Posterior vena cava (tissue), 2 donors: ENCODE measurements around the gene POU4F1. TPM values are rescaled to one million over a fixed set of nuclear protein-coding genes. Genes with fewer than 3 reads are reported as not detected.
"Not testable (repeated sequence)": the region's sequence is repeated elsewhere in the genome, so short reads cannot be mapped to it uniquely, and the experiment has no call there.

Experiments
- DNase-seq: peaks from one replicate; pipeline ENCODE4 v3.0.0-alpha.2; 2020; ENCODE audit warnings: low spot score
- intact Hi-C, 2 donors: fragments of 100-400 bp; cut with DNase I; formaldehyde crosslinking; loops; one replicate each; pipeline versions ENCODE4 v1.14.1 to v1.14.2; 2022 to 2023
- long read RNA-seq, 2 donors: library from polyadenylated mRNA; unstranded; transcript quantifications; one replicate each; pipeline ENCODE4 v2.0.0, GENCODE V29; 2020 to 2021
- total RNA-seq, 2 donors: library from RNA; stranded (reverse); fragmentation: NEBNext Ultra II Directional; extraction: Animal tissue kit (Norgen Biotek cat#: 25700); gene quantifications; one replicate each; pipeline ENCODE4 v1.2.1, GENCODE V29; 2021
- donor health status: DM: yes; HTN: yes; CAD: no.
- donor health status: DM: yes; HTN: yes; CAD: no.

POU4F1 gene, protein sequence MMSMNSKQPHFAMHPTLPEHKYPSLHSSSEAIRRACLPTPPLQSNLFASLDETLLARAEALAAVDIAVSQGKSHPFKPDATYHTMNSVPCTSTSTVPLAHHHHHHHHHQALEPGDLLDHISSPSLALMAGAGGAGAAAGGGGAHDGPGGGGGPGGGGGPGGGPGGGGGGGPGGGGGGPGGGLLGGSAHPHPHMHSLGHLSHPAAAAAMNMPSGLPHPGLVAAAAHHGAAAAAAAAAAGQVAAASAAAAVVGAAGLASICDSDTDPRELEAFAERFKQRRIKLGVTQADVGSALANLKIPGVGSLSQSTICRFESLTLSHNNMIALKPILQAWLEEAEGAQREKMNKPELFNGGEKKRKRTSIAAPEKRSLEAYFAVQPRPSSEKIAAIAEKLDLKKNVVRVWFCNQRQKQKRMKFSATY
- not detected for total RNA-seq
- long read RNA-seq, donor 1, result 0 reads
- long read RNA-seq, donor 2, result 0 reads

DNA sequence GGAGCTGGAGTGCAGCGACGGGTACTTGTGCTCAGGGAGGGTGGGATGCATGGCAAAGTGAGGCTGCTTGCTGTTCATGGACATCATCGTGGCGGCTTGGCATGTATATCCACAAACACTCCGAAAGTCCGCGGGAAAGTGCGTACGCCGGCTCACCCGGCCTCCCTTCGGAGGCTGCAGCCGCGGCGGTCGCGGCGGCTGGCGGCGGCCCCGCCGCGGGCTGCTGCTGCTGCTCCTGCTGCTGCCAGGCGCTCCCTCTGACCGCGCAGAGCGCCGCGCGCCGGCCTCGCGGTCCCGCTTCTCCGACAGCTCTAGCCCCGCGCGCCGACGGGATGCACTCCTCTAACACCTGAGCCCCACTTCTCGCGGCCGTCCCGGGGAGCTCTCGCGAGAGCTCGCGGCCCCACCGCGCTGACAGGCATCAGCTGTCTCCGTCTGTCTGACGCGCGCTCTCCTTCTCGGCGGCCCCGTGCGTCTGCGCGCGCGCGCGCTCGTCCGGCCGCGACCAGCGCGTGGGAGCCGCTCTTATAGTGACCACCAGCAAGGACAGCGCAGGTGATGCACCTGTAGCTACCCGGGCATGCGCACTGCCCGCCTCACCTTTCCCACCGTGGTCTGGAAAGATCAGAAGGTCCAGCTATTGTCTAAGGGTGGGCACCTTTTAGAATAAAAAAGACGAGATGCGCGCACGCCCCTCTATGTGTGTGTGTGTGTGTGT, at the start of gene POU4F1:
Gene POU4F1, minus strand, starts transcription at position 313 of the 718 bp plus-strand sequence. Its CDS starts 226 bp downstream, at position 87.
- intact Hi-C loops, result loop anchor here in 1 of 2 donors (5.0 kb wide), 1 partner anchor 106 kb away; no protein-coding TSS in a partner anchor
- DNase-seq, result no peak

DNA sequence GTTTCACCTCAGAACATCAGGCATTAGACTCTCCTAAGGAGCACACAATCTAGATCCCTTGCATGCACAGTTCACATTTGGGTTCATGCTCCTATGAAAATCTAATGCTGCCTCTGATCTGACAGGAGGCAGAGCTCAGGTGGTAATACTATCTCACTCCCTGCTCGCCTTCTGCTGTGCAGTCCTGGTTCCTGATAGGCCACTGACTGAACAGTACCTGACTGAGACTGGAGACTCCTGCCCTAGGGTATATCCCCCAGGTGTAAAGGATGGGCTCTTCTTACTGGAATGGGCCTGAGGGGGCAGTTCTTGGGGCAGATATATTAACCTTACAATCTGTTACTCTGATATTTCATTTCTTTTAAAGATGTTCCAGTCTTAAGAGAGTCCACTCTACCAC, 49.3 kb upstream of the POU4F1 start:
- intact Hi-C loops, result no loop called here
- DNase-seq, result no peak

DNA sequence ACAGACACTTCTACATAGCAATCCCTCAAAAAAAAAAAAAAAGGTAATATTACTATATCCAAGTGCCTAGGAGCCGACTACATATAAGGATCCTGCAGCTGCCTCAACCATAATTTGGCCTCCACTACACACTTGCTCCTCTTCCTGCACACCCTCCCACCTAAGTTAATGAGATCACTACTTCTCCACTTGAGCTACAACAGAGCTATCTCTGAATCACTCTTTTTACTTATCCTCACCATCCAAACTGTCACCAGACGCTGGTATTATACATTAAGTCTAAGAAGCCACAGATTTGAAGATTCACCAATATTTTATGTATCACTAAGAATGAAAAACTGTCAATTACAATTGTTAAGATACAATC, 47.3 kb upstream of the POU4F1 start:
- DNase-seq, result no peak
- intact Hi-C loops, result no loop called here

DNA sequence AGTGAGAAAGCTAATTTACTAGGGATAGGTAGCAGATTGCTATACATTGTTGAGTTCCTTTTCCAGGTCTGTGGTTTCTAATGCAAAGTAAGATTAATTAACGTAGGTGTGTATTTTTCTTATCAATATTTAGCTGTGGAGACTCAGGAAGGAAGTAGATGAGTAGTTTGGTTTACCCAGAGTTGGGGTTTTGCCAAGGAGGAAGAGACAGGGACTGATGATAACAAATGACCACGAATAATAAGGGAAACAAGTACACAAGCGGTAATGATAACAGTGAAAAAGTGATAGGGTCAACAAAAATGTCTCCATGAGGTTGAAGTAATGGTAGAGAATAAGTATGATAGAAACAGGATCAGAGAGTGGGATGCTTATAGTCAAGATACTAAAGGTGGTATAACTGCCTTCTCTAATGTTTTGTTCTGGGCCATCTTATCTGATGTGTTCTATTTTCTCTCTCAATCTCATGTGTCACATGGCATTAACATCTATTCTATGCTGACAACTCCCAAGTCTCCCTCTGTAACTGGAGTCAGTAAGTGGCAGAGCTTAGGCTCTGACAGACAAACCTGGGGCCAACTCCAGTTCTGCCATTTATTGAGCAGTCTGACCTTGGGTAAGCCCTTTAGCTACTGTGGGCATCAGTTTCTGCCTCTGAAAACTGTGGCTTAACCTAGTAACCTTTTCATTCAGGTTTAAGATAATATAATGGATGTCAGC, 46.8 kb upstream of the POU4F1 start:
- DNase-seq, result no peak
- intact Hi-C loops, result no loop called here

DNA sequence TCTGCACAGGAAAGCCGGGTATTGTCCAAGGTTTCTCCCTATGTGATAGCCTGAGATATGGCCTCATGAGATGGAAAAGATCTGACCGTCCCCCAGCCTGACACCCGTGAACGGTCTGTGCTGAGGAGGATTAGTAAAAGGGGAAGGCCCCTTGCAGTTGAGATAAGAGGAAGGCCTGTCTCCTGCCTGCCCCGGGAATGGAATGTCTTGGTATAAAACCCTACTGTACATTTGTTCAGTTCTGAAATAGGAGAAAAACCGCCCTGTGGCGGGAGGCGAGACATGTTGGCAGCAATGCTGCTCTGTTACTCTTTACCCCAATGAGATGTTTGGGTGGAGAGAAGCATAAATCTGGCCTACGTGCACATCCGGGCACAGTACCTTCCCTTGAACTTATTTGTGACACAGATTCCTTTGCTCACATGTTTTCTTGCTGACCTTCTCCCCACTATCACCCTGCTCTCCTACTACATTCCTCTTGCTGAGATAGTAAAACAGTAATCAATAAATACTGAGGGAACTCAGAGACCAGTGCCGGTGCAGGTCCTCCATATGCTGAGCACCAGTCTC, 43.8 kb upstream of the POU4F1 start:
- intact Hi-C loops, DNase-seq: not testable (repeated sequence)

DNA sequence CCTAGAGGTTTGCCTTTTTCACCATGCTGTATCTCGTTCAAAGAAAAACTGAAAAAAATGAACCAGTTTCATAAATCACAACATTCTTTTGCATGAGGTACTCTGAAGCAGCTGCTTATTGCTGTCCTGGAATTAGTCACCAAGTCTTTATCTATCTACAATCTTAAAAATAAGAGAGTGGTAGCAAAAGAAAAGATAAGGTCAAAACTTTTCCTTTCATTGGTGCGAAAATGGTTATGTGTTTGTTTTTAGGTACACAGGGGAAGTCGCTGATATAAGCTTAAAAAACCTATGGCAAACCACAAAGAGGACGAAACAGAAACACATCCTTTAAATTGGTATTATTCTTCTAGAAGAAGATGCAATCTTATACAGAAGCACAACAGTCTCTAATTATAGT, 34.9 kb upstream of the POU4F1 start:
- no peak for DNase-seq
- intact Hi-C loops, result no loop called here

DNA sequence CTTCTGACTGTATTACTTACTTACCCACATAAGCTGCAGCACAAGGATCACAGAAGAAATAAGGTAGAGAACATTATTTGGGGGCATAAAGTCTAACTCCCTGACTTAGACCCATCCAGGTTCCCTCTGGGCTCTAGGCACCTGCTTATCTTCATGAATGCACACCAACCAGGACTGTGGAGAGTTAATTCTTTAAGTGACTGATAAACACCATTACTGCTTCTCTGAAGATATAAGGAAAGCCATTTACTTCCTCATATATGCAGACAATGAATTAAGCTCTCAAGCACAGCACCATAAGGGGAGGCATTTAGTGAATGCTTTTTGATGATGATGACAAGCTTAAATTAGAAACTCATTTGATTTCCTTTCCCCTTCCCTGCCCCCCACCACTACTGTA, 33.1 kb upstream of the POU4F1 start:
- intact Hi-C loops, result no loop called here
- no peak for DNase-seq

DNA sequence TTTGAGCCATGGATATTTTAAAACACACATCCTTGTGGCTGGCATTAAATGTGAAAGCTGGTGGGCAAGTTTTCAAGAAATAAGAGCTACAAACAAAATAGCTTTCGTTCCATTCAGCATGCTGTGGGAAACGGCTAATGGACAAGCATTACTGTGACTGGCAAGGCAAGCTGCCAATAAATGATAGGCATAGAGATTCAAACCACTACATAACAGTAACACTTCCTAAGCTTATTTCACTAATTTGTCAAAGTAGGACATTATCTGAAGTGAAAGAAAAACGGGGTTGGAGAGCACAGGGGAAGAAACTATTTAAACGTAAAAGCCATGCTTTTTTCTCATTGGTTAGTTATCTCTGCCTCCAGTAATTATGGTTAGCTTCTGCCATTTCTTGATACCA, 29.6 kb upstream of the POU4F1 start:
- no peak for DNase-seq
- intact Hi-C loops, result no loop called here

DNA sequence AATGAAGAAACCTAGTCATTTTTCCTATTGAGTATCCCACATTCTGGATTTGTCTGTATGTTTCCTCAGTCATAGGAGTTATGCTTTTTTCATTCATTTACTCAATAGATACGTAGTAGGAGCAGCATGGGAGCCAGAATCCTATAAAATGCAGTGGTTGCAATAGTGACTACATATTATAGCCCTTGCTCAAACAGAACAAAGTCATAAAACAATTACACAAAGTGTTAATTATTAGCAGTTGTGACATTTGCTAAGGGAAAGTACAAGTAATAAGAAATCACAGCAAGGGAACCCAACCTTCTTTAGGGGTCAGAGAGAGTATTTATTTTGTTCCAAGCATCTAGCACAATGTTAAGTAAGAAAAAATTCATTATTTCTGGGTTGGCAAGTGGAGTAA, 27.7 kb upstream of the POU4F1 start:
- intact Hi-C loops, result no loop called here
- no peak for DNase-seq

DNA sequence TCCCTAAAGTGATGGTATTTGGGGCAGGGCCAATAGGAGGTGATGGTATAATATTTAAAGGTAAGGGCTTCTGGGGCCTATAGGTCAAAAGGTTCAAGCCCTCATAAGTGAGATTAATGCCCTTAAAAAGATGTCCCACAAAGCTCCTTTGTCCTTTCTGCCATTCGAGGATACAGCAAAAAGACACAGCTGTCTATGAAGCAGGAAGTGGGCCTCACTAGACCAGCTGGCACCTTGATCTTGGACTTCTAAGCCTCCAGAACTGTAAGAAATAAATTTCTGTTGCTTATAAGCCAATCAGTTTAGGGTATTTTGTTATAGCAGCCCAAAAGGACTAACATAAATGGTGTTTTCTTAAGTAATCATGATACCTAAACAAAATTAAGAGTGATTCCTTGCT, 27.2 kb upstream of the POU4F1 start:
- no peak for DNase-seq
- intact Hi-C loops, result no loop called here

DNA sequence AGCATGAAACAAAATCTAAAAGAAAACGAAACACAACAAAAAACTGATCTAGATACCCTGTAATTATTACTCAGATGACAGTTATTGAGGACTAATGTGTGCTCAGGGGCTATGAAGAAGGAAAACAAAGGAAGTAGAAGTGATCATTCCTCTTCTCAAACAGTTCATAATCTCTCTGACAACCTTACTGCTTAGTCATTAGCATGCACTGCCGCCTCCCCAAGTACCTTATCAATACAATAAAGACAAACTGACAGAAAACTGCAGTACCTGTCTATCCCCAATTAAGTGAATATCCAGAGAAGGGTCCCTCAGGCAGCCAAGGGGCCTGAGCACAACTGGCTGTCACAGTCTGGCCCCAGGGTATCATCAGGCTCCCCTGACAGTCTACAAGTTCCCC, 22.0 kb upstream of the POU4F1 start:
- intact Hi-C loops, result loop anchor here in 1 of 2 donors (5.0 kb wide), 1 partner anchor 402 kb away; no protein-coding TSS in a partner anchor
- no peak for DNase-seq

DNA sequence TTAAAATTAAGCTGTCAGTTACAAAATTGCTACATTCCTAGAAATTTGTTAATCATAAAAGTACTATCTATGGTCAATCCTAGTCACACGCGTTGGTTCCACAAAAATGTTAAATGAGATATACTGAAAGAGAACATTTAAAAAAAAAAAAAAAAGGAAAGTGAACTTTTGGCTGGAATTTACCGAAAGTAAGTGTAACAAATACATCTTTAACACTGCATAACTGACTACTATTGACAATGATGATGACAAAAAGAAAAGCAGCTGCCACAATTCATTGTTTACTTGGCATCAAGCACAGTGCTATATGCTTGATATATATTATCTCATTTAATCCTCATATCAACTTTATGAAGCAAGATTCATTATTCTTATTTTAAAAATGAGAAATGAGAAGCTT, 19.8 kb upstream of the POU4F1 start:
- intact Hi-C loops, result no loop called here

DNA sequence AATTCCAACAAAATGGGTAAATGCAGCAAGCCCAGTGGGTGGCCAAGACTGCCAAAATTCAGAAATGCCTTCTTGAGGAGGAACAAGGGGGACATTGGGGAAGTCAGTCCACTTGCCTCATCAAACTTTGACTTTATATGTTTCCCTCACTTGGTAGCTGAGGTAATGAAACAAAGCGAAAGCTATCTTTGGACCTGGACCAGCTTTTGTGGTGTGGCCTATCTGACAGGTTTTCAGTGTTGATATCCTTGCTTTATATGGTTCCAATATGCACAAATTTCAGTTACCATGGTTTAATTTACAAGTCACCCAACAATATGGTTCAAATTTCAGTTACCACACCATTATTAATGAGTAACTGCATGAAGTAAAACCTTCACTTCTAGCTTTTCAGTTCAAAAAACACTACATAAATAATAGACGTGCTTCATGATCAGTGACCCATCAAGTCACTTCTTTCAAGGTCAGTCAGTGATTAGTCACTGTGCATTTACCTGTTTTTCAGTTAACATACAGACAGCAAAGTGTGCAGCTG, 17.7 kb upstream of the POU4F1 start:
- no peak for DNase-seq
- intact Hi-C loops, result no loop called here

More for the DNA sequence above, 19.8 kb upstream of the POU4F1 start:
- no peak for DNase-seq

DNA sequence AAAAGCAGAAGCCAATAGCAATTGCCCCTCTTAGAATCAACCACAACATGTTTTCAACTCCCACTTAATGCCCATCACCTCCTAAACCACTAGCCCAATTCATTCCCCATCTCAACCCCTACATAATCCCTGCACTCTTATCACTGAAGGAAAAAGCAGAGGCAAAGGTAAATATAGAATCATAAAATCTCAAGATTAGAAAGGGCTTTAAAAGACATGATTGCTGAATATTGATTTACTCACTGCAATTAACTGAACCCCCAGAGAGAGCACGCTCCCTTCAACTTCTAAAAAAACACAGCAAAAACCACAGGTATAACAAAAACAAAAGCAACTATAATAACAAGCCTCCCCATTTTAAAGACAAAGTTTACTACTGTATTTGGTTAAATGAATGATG, 15.1 kb upstream of the POU4F1 start:
- no peak for DNase-seq
- intact Hi-C loops, result no loop called here

DNA sequence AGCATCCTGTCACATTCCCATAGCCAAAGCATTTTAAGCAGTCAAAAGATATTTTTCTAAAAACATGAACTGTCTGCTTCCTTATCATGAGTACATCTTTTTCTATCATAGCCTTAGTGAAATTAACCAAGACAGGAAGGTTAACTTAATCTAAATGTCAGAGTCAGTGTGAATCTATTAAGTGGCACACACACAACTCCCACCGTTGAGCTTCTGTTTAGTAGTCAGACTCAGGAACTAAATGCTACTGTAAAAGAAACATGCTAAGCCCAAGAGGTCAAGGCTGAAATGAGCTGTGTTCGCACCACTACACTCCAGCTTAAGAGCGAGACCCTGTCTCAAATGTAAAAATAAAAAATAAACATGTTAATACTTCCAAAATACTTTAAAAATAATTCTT, 7.7 kb upstream of the POU4F1 start:
- DNase-seq, result no peak
- intact Hi-C loops, result no loop called here

DNA sequence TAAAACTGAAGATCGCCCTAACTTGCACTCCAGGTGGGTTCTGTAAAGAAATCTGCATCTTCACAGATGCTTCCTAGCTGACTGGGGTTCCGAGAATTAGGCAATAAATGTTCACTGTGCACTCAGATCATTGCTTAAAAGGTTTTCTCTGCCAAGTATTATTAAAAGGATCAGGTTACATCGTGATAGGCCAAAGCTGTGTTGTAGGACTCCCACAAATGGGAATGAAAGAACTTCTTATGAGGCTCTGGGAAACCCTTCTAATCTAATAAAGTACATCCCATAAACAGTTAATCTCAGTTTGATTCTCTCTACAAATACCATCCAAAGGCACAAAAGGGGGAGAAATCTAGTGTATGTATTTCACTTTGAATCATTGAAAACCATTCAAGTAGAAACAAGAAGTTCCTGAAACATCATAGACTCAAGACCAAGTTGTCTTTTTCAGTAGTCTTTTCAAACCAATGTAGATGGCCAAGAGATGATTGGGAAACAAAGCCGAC, 7.1 kb upstream of the POU4F1 start:
- DNase-seq, result no peak
- intact Hi-C loops, result no loop called here

DNA sequence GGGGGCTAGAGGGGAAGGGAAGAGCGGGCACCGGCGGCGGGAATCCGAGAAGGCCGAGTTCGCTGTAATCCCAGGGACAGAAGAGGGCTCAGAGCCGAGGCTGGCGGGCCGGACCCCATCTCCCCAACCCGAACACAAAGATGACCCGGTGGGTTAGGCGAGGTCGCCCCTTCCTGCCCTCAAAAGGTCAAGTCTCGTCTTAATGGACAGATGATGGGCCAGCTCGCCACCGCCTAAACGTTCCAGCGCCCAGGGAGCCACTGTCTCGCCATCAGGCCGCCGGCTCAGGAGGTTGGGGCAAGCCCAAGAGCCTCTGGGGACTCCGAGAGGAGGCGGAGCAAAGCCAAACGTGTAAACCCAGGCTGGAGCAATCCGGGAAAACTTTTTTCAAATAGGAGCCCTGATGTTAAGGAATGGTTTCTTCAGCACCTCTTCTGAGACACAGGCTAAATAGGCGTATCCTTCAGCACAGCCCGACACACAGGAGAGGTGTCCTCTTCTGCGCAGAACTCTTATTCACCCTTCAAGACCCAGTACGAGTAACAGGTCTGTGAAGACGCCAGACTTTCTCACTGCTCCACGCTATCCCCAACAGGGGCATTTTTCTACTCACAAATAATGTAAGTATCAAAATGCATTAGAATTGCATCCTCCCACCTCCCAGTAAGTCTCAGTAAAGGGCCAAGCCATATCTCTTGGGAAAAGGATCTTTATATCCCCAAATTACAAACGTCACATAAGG, 6.3 kb upstream of the POU4F1 start:
- intact Hi-C loops, result no loop called here
- DNase-seq, result peak; percentile 83

DNA sequence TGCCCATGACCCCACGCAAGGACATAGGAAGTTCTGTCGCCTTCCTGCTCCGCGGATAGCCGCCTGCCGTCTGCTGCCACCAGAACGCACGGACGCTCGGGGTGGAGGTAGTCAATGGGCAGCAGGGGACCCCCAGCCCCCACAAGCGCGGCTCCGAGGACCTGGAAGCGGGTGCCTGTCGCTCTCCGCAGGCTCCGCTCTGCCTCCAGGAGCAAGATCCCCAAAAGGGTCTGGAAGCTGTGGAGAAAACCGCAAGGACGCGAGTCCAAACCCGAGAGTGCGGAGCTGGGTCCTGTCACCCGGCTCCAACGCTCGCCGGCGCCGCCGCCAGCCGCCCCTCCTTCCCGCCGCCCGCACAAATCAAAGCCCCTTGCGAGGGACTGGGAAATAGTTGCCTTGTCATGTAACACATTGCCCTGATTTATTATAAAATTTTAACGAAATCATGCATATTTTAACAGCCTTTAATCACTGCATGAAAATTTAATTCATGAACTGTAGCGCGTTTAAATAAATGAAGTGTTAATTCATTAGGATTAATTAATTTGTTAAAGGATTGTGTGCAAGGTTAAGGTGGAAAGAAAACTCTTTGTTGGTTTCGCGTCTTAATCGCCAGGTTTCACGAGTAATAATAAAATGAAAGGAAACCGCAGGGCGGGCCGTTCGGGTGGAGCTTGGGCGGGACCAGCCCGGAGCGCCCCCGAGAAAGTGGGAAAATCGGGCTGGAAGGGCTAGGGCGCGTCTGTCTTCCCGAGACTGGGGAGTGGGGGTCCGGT, 5.5 kb upstream of the POU4F1 start:
- intact Hi-C loops, result no loop called here
- DNase-seq, result peak; percentile 84
